ENCODE measurements around the gene TTYH2. TPM values are rescaled to one million over a fixed set of nuclear protein-coding genes. Genes with fewer than 3 reads are reported as not detected.

Gene TTYH2
- total RNA-seq, 4 donors from 2014 or later: 12.4 to 24.7 (median 18.8) TPM

GRCh38 chr17:74180336-74180735 is 33.0 kb upstream of the TTYH2 start:
- H3K4me1 ChIP-seq: no peaks in the 10 kb centered on the region
- intact Hi-C loops (cut with DNase I): no loop called here
- DNase-seq: no peak
- no peaks in the 10 kb centered on the region for H3K36me3 ChIP-seq
- no peak overlapping the region for H3K27ac ChIP-seq
- no peaks in the 10 kb centered on the region for H3K27me3 ChIP-seq
- H3K9me3 ChIP-seq: no peaks in the 10 kb centered on the region
- TF ChIP-seq POLR2A (IDR thresholded peaks at IDR 0.05): no peak
- TF ChIP-seq CTCF (IDR thresholded peaks at IDR 0.05): no peak
- 36 to 41% methylated on average over 4 to 8 of the region's 8 CpGs for WGBS, 2 donors
- no peak overlapping the region for H3K4me3 ChIP-seq (replicated peaks in 1 of 3)

- no peaks in the 10 kb centered on the region for H3K36me3 ChIP-seq
- H3K4me3 ChIP-seq (replicated peaks in 1 of 3): no peak overlapping the region
- no peaks in the 10 kb centered on the region for H3K4me1 ChIP-seq
- intact Hi-C loops (cut with DNase I): no loop called here
- H3K27ac ChIP-seq: no peak overlapping the region
- DNase-seq: no peak
- no peaks in the 10 kb centered on the region for H3K9me3 ChIP-seq
- WGBS, 2 donors: 90 to 91% methylated on average over 4 of the region's 4 CpGs
- TF ChIP-seq CTCF (IDR thresholded peaks at IDR 0.05): no peak
- TF ChIP-seq POLR2A (IDR thresholded peaks at IDR 0.05): no peak
- H3K27me3 ChIP-seq: no peaks in the 10 kb centered on the region
These were observed 32.0 kb upstream of the TTYH2 start for GRCh38 chr17:74181341-74181740.

DNA sequence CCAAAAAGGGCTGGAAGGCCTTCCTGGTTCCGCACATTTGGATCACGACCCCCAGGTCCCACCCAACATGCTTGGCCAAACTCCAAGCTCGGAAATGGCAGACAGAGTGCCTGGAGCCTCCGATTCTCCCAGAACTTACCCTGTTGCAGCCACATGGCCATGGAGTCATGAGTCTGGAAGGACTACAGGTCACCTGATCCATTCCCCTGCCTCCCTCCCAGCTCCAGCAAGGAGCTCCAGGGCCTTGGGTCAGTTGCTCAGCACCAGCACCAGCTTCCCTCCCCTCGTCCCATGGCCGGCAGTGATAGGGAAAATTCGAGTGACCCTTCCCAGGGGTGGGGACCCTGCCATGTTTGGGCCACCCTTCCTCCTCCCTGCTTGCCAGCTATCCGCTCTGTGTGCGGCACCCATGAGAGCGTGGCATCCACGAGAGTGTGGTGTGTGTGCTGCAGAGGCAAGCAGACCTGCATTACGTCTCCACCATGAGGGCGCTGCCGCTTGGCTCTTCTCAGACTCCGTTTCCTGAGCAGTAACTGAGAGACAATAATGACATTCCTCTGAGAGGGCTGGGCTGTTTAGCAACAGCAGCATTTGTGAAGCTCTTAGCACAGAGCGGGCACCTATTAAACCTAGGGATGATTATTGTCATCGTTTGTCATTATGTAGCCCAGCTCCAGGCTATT is 31.2 kb upstream of the TTYH2 start:
- TF ChIP-seq POLR2A (IDR thresholded peaks at IDR 0.05) (no peak), CTCF (IDR thresholded peaks at IDR 0.05) (no peak)
- Histone ChIP-seq H3K27ac (no peak overlapping the region), H3K36me3 (no peaks in the 10 kb centered on the region), H3K27me3 (no peaks in the 10 kb centered on the region), H3K4me3 (replicated peaks in 1 of 3) (no peak overlapping the region), H3K4me1 (no peaks in the 10 kb centered on the region), H3K9me3 (no peaks in the 10 kb centered on the region)
- intact Hi-C loops (cut with DNase I): no loop called here
- no peak for DNase-seq
- 71 to 78% methylated on average over 13 to 15 of the region's 17 CpGs for WGBS, 2 donors

DNA sequence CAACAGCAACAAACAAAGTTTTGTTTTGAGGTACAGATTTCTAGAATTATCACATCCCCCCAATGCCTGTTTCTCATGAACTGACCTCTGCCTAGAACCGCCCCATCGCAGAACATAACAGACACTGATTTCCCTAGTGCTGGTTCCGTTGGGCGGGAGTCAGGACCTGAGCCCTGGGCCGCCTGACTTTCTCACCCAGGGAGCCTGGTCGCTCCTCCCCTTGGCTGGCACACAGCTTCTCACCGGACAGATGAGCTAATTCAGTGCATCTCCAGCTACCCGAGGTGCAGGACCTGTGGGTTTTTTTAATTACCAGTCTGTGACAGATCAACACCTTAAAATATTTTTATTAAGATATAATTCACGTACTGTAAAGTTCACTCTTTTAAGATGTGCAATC is 30.0 kb upstream of the TTYH2 start:
- 72 to 81% methylated on average over 9 of the region's 9 CpGs for WGBS, 2 donors
- no peaks in the 10 kb centered on the region for H3K27me3 ChIP-seq

More for the DNA sequence above, 30.0 kb upstream of the TTYH2 start:
- intact Hi-C loops (cut with DNase I): no loop called here
- H3K4me3 ChIP-seq (replicated peaks in 1 of 3): no peak overlapping the region
- no peaks in the 10 kb centered on the region for H3K36me3 ChIP-seq
- TF ChIP-seq CTCF (IDR thresholded peaks at IDR 0.05) (no peak), POLR2A (IDR thresholded peaks at IDR 0.05) (no peak)
- H3K27ac ChIP-seq: no peak overlapping the region
- H3K9me3 ChIP-seq: no peaks in the 10 kb centered on the region
- no peak for DNase-seq
- no peaks in the 10 kb centered on the region for H3K4me1 ChIP-seq
